OCI-LY1 (cell line): ENCODE results near the gene H6PD.

ENCODE experiments used
- EZH2 ChIP-seq: fragments of 200-600 bp; sonication (generic), shearing (Covaris generic); IDR thresholded peaks from 2 replicates; pipeline ENCODE4 v1.8.0; 2017; ENCODE audit warnings: borderline replicate concordance, mixed run types, mild to moderate bottlenecking, antibody characterized with exemption, low read length, moderate library complexity, mixed read lengths
- TF ChIP-seq, protein P1 (sequence below): fragments of 200-600 bp; sonication (generic), shearing (Covaris generic); IDR thresholded peaks from 2 replicates; pipeline ENCODE4 v1.5.1; 2017; ENCODE audit warnings: mild to moderate bottlenecking, antibody characterized with exemption, low read length, moderate library complexity, mixed read lengths

DNA sequence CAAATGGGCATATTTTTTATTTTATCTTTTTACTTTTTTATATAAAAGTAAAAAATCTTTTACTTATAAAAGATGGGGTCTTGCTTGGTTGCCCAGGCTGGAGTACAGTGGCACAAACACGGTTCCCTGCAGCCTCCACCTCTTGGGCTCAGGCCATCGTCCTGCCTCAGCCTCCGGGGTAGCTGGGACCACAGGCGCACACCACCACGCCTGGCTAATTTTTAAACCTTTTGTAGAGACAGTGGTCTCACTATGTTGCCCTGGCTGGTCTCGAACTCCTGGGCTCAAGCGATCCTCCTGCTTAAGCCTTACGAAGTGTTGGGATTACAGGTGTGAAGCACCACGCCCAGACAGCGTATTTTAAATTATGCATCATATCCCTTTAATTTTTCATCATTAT lies 986 bp downstream of the H6PD start:
- TF ChIP-seq EZH2, result no peak
- TF ChIP-seq, protein P1, sequence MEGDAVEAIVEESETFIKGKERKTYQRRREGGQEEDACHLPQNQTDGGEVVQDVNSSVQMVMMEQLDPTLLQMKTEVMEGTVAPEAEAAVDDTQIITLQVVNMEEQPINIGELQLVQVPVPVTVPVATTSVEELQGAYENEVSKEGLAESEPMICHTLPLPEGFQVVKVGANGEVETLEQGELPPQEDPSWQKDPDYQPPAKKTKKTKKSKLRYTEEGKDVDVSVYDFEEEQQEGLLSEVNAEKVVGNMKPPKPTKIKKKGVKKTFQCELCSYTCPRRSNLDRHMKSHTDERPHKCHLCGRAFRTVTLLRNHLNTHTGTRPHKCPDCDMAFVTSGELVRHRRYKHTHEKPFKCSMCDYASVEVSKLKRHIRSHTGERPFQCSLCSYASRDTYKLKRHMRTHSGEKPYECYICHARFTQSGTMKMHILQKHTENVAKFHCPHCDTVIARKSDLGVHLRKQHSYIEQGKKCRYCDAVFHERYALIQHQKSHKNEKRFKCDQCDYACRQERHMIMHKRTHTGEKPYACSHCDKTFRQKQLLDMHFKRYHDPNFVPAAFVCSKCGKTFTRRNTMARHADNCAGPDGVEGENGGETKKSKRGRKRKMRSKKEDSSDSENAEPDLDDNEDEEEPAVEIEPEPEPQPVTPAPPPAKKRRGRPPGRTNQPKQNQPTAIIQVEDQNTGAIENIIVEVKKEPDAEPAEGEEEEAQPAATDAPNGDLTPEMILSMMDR, result no peak
